ENCODE data around the gene TMEM150B.
"Not testable (repeated sequence)": the region's sequence is repeated elsewhere in the genome, so short reads cannot be mapped to it uniquely, and the experiment has no call there.

TMEM150B gene

DNA sequence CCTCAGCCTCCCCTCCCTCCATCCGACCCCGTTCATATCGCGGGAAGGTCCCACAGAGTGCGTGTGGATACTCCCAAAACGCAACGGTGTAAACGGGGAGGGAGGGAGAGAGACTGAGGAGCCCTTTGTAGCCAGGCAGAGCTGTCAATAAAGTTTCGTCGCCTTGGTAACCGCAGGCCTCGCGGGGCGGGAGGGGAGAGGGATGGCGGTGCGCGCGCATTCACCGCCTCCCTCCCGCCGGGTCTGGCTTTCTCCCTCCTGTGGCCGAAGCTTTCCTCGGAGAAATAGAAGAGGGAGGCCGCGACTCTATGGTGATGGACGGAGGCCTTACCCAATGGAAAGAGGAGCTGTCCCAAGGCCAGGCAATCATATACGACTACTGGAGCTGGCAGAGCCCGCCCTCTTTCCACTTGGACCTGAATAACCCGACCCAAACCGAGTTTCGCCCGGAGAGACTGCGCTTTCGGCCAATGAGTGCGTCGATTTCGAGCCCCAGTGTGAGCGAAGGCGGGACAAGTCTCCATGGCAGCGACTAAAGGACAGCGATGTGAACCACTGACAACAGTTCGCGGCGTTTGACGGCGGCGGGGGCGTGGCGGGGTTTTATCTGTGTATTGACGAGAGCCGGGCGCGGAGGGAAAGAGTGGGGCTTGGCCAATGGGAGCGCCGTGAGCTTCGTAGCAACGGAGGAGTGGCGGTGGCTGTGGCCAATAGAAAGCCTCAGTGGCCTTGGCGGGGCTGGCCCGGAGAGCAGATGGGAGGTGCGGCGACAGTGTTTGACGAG is 14.2 kb upstream of the TMEM150B start, which contains the start of gene KMT5C:
TSS of gene KMT5C (plus strand) at position 772 of the 784 bp plus-strand sequence. CDS start 2,061 bp downstream, outside the sequence.
- peak; percentile 100 for DNase-seq (ENCODE audit: low read depth, low spot score)
- peak within 1 kb of the TSS; percentile 73 for H3K4me3 ChIP-seq (ENCODE audit: low read depth, low read length)
- in situ Hi-C loops (cut with HindIII; ENCODE audit: low sequenced_read_pairs) = no loop called here
- TF ChIP-seq, protein P1, sequence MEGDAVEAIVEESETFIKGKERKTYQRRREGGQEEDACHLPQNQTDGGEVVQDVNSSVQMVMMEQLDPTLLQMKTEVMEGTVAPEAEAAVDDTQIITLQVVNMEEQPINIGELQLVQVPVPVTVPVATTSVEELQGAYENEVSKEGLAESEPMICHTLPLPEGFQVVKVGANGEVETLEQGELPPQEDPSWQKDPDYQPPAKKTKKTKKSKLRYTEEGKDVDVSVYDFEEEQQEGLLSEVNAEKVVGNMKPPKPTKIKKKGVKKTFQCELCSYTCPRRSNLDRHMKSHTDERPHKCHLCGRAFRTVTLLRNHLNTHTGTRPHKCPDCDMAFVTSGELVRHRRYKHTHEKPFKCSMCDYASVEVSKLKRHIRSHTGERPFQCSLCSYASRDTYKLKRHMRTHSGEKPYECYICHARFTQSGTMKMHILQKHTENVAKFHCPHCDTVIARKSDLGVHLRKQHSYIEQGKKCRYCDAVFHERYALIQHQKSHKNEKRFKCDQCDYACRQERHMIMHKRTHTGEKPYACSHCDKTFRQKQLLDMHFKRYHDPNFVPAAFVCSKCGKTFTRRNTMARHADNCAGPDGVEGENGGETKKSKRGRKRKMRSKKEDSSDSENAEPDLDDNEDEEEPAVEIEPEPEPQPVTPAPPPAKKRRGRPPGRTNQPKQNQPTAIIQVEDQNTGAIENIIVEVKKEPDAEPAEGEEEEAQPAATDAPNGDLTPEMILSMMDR (IDR thresholded peaks at IDR 0.05; ENCODE audit: low read depth, low read length) = peak; percentile 34

GRCh38 chr19:55336101-55336500 is 11.0 kb upstream of the TMEM150B start:
- TF ChIP-seq, protein P1 (IDR thresholded peaks at IDR 0.05; ENCODE audit: low read depth, low read length) = no peak
- no peak for DNase-seq (ENCODE audit: low read depth, low spot score)
- H3K4me3 ChIP-seq (ENCODE audit: low read depth, low read length) = no peak overlapping the region
- in situ Hi-C loops (cut with HindIII; ENCODE audit: low sequenced_read_pairs) = no loop called here

DNA sequence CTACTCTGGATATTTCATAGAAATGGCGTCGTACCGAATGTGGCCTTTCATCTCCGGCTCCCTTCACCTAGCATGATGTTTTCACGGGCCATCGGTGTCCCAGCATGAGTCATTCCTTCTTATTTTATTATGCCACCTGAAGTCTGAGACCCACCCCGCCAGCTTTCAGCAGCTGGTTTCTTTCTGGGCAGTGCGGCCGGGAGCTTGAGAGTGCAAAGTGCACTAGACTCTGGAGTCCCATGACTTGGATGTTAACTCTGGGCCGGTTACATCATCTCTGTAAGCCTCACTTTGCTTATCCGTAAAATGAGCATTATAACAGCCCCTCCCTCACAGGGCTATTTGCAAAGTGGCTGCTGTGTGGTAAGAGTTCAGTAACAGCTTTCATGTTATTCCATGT is 8.7 kb upstream of the TMEM150B start:
- no peak overlapping the region for H3K4me3 ChIP-seq (ENCODE audit: low read depth, low read length)
- TF ChIP-seq, protein P1 (IDR thresholded peaks at IDR 0.05; ENCODE audit: low read depth, low read length) = no peak
- no peak for DNase-seq (ENCODE audit: low read depth, low spot score)
- in situ Hi-C loops (cut with HindIII; ENCODE audit: low sequenced_read_pairs) = no loop called here

DNA sequence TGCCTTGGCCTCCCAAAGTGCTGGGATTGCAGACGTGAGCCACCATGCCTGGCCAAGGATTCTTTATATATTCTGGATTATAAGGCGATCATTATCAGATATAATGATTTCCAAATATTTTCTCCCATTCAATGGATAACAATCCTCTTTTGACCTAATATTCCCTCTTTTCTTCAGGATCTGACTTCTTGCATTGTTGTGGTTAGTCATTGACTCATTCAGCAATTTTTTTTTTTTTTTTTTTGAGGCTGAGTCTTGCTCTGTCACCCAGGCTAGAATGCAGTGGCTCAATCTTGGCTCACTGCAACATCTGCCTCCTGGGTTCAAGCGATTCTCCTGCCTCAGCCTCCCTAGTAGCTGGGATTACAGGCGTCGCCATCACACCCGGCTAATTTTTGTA is 4.7 kb upstream of the TMEM150B start:
- in situ Hi-C loops (cut with HindIII; ENCODE audit: low sequenced_read_pairs); DNase-seq (ENCODE audit: low read depth, low spot score): not testable (repeated sequence)

GRCh38 chr19:55328774-55329318 is 3.7 kb upstream of the TMEM150B start:
- DNase-seq (ENCODE audit: low read depth, low spot score); in situ Hi-C loops (cut with HindIII; ENCODE audit: low sequenced_read_pairs); H3K4me3 ChIP-seq (ENCODE audit: low read depth, low read length): not testable (repeated sequence)

More for the DNA sequence above, 4.7 kb upstream of the TMEM150B start:
- not testable (repeated sequence) for H3K4me3 ChIP-seq (ENCODE audit: low read depth, low read length)

- in situ Hi-C loops (cut with HindIII; ENCODE audit: low sequenced_read_pairs) = no loop called here
- H3K4me3 ChIP-seq (ENCODE audit: low read depth, low read length) = no peak overlapping the region
- DNase-seq (ENCODE audit: low read depth, low spot score) = no peak
- TF ChIP-seq, protein P1 (IDR thresholded peaks at IDR 0.05; ENCODE audit: low read depth, low read length) = no peak
Observed at GRCh38 chr19:55324662-55325061, 479 bp downstream of the TMEM150B start.

DNA sequence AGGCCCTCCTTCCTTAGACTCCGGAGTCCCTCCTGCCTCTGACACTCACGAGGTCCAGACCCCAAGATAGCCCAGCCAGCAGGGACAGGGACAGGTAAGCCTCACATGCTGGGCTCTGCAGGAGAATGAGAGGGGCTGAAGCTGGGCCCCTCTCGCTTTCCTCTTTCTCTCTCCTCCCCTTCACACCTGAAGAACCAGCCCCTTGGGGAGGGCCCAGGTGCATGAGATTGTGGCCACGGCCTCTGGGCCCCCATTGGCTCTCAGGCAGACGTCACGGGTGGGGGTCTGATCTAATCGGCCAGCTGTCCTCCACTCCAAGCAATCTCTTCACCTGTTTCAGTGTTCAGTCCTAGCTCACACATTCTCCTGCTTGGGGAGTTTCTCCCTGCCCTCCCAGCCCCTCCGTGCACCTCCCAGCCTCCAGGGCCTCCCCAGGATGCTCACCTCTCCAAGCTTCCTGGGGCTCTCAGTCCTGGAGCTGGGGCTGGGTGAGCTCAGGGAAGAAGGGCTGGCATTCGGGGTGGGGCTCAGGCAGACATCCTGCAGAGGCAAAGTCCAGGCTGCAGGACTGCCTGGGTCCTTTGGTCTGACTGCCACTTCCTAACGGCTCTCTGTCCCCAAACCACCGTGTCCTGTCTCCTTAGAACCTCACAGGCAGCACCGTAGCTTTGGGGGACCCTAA is 2.8 kb downstream of the TMEM150B start:
- DNase-seq (ENCODE audit: low read depth, low spot score) = no peak
- in situ Hi-C loops (cut with HindIII; ENCODE audit: low sequenced_read_pairs) = no loop called here
- TF ChIP-seq, protein P1 (IDR thresholded peaks at IDR 0.05; ENCODE audit: low read depth, low read length) = no peak
- no peak overlapping the region for H3K4me3 ChIP-seq (ENCODE audit: low read depth, low read length)

Data from astrocyte of the spinal cord (primary cell).